Neuronal stem cell (in vitro differentiated cells): ENCODE data around the gene LRP4.

ENCODE experiments used
- DNase-seq: peaks from one replicate; pipeline ENCODE4 v3.0.0-alpha.2; 2013; ENCODE audit warnings: low spot score
- H2AFZ ChIP-seq: one replicate; pipeline ENCODE4 v1.6.1; 2013; ENCODE audit warnings: mild to moderate bottlenecking, low read length, inconsistent platforms
- H2AK5ac ChIP-seq: 2 replicates; pipeline ENCODE4 v1.6.1; 2013; ENCODE audit warnings: low read depth, mild to moderate bottlenecking, inconsistent platforms, low read length, moderate library complexity, mixed read lengths
- H2BK120ac ChIP-seq: 2 replicates; pipeline ENCODE4 v1.6.1; 2013; ENCODE audit warnings: low read depth, mild to moderate bottlenecking, inconsistent platforms, low read length, moderate library complexity, mixed read lengths
- H2BK12ac ChIP-seq: one replicate; pipeline ENCODE4 v1.6.1; 2013; ENCODE audit warnings: low read length, inconsistent platforms
- H2BK15ac ChIP-seq: 2 replicates; pipeline ENCODE4 v1.6.1; 2013; ENCODE audit warnings: mild to moderate bottlenecking, low read length, inconsistent platforms, mixed read lengths
- H2BK5ac ChIP-seq: one replicate; pipeline ENCODE4 v1.6.1; 2013; ENCODE audit warnings: inconsistent platforms, mild to moderate bottlenecking, low read length, moderate library complexity
- H3K14ac ChIP-seq: one replicate; pipeline ENCODE4 v1.6.1; 2013; ENCODE audit warnings: low read length, inconsistent platforms
- H3K18ac ChIP-seq: 2 replicates; pipeline ENCODE4 v1.6.1; 2013; ENCODE audit warnings: low read length, inconsistent platforms
- H3K23ac ChIP-seq: 2 replicates; pipeline ENCODE4 v1.6.1; 2013; ENCODE audit warnings: low read depth, mild to moderate bottlenecking, mixed read lengths, low read length, inconsistent platforms; ENCODE audit not compliant: poor library complexity
- H3K27ac ChIP-seq: replicated peaks from 3 replicates; pipeline ENCODE4 v1.5.1; 2013; ENCODE audit warnings: low read length, inconsistent platforms
- H3K27me3 ChIP-seq, 3 experiments: 2 replicates each; pipeline ENCODE4 v1.6.1; 2013; ENCODE audit warnings: low read length in 3 of 3, mild to moderate bottlenecking in 2 of 3, inconsistent platforms in 1 of 3, low read depth in 1 of 3, mixed read lengths in 1 of 3, moderate library complexity in 1 of 3; ENCODE audit not compliant: control insufficient read depth in 3 of 3, insufficient read depth in 3 of 3
- H3K36me3 ChIP-seq, 2 donors: replicated peaks in 1 of 2; 2 replicates each; pipeline ENCODE4 v1.6.1; 2013; ENCODE audit warnings: low read length in 2 of 2; ENCODE audit not compliant: control insufficient read depth in 2 of 2, insufficient read depth in 2 of 2
- H3K4ac ChIP-seq: 2 replicates; pipeline ENCODE4 v1.6.1; 2013; ENCODE audit warnings: inconsistent platforms, mild to moderate bottlenecking, low read length, moderate library complexity
- H3K4me1 ChIP-seq, 2 donors: 1 replicate in 1 of 2; 2 replicates in 1 of 2; pipeline ENCODE4 v1.6.1; 2013; ENCODE audit warnings: low read length in 2 of 2, low read depth in 1 of 2; ENCODE audit not compliant: control insufficient read depth in 2 of 2, insufficient read depth in 1 of 2
- H3K4me2 ChIP-seq: one replicate; pipeline ENCODE4 v1.6.1; 2013; ENCODE audit warnings: mild to moderate bottlenecking, low read length, inconsistent platforms; ENCODE audit not compliant: insufficient read depth, poor library complexity, severe bottlenecking
- H3K4me3 ChIP-seq, 2 donors: 2 replicates each; pipeline ENCODE4 v1.5.1; 2013; ENCODE audit warnings: low read length in 2 of 2, mild to moderate bottlenecking in 2 of 2, inconsistent platforms in 1 of 2, moderate library complexity in 1 of 2
- H3K79me1 ChIP-seq: one replicate; pipeline ENCODE4 v1.6.1; 2013; ENCODE audit warnings: low read depth, mild to moderate bottlenecking, inconsistent platforms, low read length, moderate library complexity
- H3K9ac ChIP-seq: one replicate; pipeline ENCODE4 v1.6.1; 2013; ENCODE audit warnings: mild to moderate bottlenecking, low read depth, low read length, inconsistent platforms; ENCODE audit not compliant: poor library complexity
- H3K9me3 ChIP-seq, 2 donors: replicated peaks in 1 of 2; 2 replicates each; pipeline versions ENCODE3 to v1.6.1; 2013; ENCODE audit warnings: low read length in 2 of 2, mild to moderate bottlenecking in 2 of 2, inconsistent platforms in 1 of 2, low read depth in 1 of 2, mixed read lengths in 1 of 2, moderate library complexity in 1 of 2; ENCODE audit not compliant: control insufficient read depth in 2 of 2, insufficient read depth in 1 of 2
- H4K8ac ChIP-seq: one replicate; pipeline ENCODE4 v1.6.1; 2013; ENCODE audit warnings: low read depth, mild to moderate bottlenecking, inconsistent platforms, low read length, moderate library complexity
- H4K91ac ChIP-seq: one replicate; pipeline ENCODE4 v1.6.1; 2013; ENCODE audit warnings: low read length, low read depth, mild to moderate bottlenecking, inconsistent platforms; ENCODE audit not compliant: poor library complexity
- WGBS, 2 donors: extraction: QIAGEN DNeasy Blood & Tissue Kit; methylation state at CpG; one replicate each; pipeline ENCODE4 v1.1.7; 2013; ENCODE audit warnings: missing lambda C conversion rate in 2 of 2, mixed read lengths in 1 of 2; ENCODE audit not compliant: insufficient read length in 2 of 2, insufficient replicate concordance in 1 of 2; ENCODE audit errors: extremely low coverage in 2 of 2; 5-methylcytosine and 5-hydroxymethylcytosine counted together

LRP4 gene

DNA sequence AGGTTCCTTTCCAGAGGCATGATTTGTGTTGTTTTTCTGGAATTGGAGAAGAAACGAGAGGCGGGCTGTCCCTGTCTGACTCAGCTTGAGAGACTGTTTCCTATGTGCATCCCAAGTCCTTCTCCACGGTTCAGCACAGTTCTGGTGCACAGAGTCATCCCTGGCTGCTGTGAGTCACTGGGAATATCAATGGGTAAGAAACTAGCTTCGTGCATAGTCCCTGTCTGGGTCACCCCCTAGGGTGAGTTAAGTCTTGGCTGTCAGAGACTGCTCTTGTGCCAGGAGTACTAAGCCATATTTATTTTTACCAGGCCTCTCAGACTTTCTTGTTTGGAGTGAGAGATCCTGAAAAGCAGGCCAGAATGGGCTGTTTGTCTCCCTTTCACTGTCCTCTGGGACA lies 2.4 kb upstream of the LRP4 start:
- Histone ChIP-seq H3K79me1 (peaks cover 7% of the 10 kb centered on the region), H2BK120ac (no peak overlapping the region), H3K4me2 (no peak overlapping the region), H2BK12ac (no peak overlapping the region), H3K36me3 (no peaks in the 10 kb centered on the region), H4K91ac (no peak overlapping the region), H3K27ac (no peak overlapping the region), H3K27me3 (no peaks in the 10 kb centered on the region), H3K4ac (no peak overlapping the region), H2BK5ac (no peak overlapping the region), H2AFZ (peak overlapping the region; percentile 52), H3K4me3 (no peak overlapping the region), H3K9ac (no peak overlapping the region), H3K14ac (no peak overlapping the region), H2BK15ac (no peak overlapping the region), H3K23ac (no peak overlapping the region), H3K4me1 (peaks cover 10 to 16% of the 10 kb centered on the region in 2 donors), H4K8ac (no peak overlapping the region), H3K18ac (no peak overlapping the region), H2AK5ac (no peak overlapping the region), H3K9me3 (no peaks in the 10 kb centered on the region)
- no peak for DNase-seq
- no CpG with 5 or more reads among the region's 4 CpGs for WGBS, 2 donors

DNA sequence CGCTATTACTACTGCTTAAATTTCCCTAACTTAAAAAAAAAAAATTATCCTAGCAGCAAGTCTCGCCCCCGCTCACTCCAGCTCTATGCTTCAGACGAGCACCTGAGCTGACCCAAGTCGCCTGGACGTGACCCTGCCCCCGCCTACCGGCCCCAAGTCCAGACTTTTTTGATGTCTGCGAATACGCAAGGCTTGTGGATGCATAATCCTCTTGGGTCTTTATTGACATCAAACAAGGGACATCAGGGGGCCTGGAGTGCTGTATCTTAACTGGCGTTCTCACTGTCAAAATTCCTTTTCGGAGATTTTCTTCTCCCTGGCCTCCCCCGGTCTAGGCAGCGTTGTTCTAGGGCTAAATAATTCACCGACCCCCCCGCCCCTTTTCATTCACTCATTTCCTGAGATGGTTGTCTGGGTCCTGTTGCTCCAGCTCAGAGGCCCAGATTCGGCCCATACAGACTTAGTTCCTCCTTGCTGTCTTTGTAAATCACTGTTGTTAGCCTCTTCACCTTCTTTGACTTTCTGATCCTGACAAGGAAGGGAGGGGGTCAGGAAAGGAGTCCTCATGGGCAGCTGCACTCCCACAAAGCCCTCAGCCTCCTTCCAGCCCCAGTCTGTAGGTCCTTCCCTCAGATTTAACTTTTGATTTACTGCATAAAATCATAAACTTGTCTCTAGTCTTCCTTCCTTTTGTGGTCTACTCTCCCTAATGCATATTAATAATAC lies 601 bp upstream of the LRP4 start:
- no peak overlapping the region for H3K4ac ChIP-seq
- H2BK120ac ChIP-seq: no peak overlapping the region
- H4K91ac ChIP-seq: no peak overlapping the region
- H3K9ac ChIP-seq: no peak overlapping the region
- H3K4me2 ChIP-seq: peak overlapping the region; percentile 91
- H2BK12ac ChIP-seq: no peak overlapping the region
- H2AK5ac ChIP-seq: no peak overlapping the region
- H3K79me1 ChIP-seq: peaks cover 7% of the 10 kb centered on the region
- H3K36me3 ChIP-seq: no peaks in the 10 kb centered on the region
- H3K4me3 ChIP-seq: peak overlapping the region; percentile 21 to 74
- peak overlapping the region; percentile 84 for H2AFZ ChIP-seq
- no peak overlapping the region for H3K18ac ChIP-seq
- no peak overlapping the region for H3K14ac ChIP-seq
- no peak overlapping the region for H2BK5ac ChIP-seq
- H3K4me1 ChIP-seq: peaks cover 18 to 30% of the 10 kb centered on the region in 2 donors
- no CpG with 5 or more reads among the region's 17 CpGs for WGBS, 2 donors
- no peak overlapping the region for H4K8ac ChIP-seq
- no peak for DNase-seq
- H3K9me3 ChIP-seq: no peaks in the 10 kb centered on the region
- H3K23ac ChIP-seq: no peak overlapping the region
- no peak overlapping the region for H2BK15ac ChIP-seq
- H3K27ac ChIP-seq: no peak overlapping the region
- no peaks in the 10 kb centered on the region for H3K27me3 ChIP-seq

GRCh38 chr11:46917762-46918082 lies 628 bp downstream of the LRP4 start:
- Histone ChIP-seq H3K23ac (no peak overlapping the region), H3K4me1 (peaks cover 28 to 42% of the 10 kb centered on the region in 2 donors), H2BK120ac (no peak overlapping the region), H2BK12ac (no peak overlapping the region), H3K18ac (peak overlapping the region; percentile 94), H3K27me3 (no peaks in the 10 kb centered on the region), H2AK5ac (peak overlapping the region; percentile 57), H3K4me2 (peak overlapping the region; percentile 91), H2BK15ac (peak overlapping the region; percentile 87), H4K91ac (no peak overlapping the region), H4K8ac (no peak overlapping the region), H3K14ac (peak overlapping the region; percentile 78), H3K36me3 (no peaks in the 10 kb centered on the region), H3K4ac (no peak overlapping the region), H3K27ac (no peak overlapping the region), H2AFZ (peak overlapping the region; percentile 84), H3K9ac (peak overlapping the region; percentile 80), H2BK5ac (peak overlapping the region; percentile 77), H3K4me3 (peak overlapping the region; percentile 74 to 91), H3K9me3 (no peaks in the 10 kb centered on the region), H3K79me1 (peaks cover 7% of the 10 kb centered on the region)
- no peak for DNase-seq
- no CpG with 5 or more reads among the region's 22 CpGs for WGBS, 2 donors

GRCh38 chr11:46917109-46917761 lies 1.1 kb downstream of the LRP4 start:
- no peak overlapping the region for H3K4ac ChIP-seq
- no peaks in the 10 kb centered on the region for H3K27me3 ChIP-seq
- peak overlapping the region; percentile 74 to 91 for H3K4me3 ChIP-seq
- peak overlapping the region; percentile 94 for H3K18ac ChIP-seq
- peak overlapping the region; percentile 43 for H3K14ac ChIP-seq
- peak overlapping the region; percentile 79 for H3K9ac ChIP-seq
- H3K4me2 ChIP-seq: peak overlapping the region; percentile 91
- no peak overlapping the region for H3K27ac ChIP-seq
- H2AK5ac ChIP-seq: no peak overlapping the region
- H2BK5ac ChIP-seq: peak overlapping the region; percentile 77
- H4K91ac ChIP-seq: no peak overlapping the region
- no peak overlapping the region for H2BK12ac ChIP-seq
- DNase-seq: no peak
- peaks cover 7% of the 10 kb centered on the region for H3K79me1 ChIP-seq
- H2BK120ac ChIP-seq: no peak overlapping the region
- no peak overlapping the region for H4K8ac ChIP-seq
- H2BK15ac ChIP-seq: peak overlapping the region; percentile 87
- no CpG with 5 or more reads among the region's 31 CpGs for WGBS, 2 donors
- H3K23ac ChIP-seq: no peak overlapping the region
- H2AFZ ChIP-seq: peak overlapping the region; percentile 84
- peaks cover 32 to 44% of the 10 kb centered on the region in 2 donors for H3K4me1 ChIP-seq
- H3K36me3 ChIP-seq: no peaks in the 10 kb centered on the region
- no peaks in the 10 kb centered on the region for H3K9me3 ChIP-seq
